Activated CD8-positive, alpha-beta T cell treated with anti-CD3 and anti-CD28 coated beads for 36 hours (primary cell): Measurements from ENCODE around the gene SEL1L3. TPM values are rescaled to one million over a fixed set of nuclear protein-coding genes. Genes with fewer than 3 reads are reported as not detected.

Experiments used
- ATAC-seq: fragments of 200-7000 bp; cut with Tn5 transposase; one replicate; pipeline ENCODE4 v1.10.0; 2021; ENCODE audit warnings: mild to moderate bottlenecking, moderate library complexity
- CTCF ChIA-PET: fragments of 350-600 bp; sonication (Branson Sonifier 250); formaldehyde crosslinking; loops from one replicate; lab custom pipeline; 2021; ENCODE audit warnings: antibody characterized with exemption; lab: Charles Lee
- POLR2A ChIA-PET: fragments of 350-600 bp; sonication (Branson Sonifier 250); formaldehyde crosslinking; loops from one replicate; lab custom pipeline; 2021; ENCODE audit warnings: antibody characterized with exemption; lab: Charles Lee
- DNase-seq: peaks from one replicate; pipeline ENCODE4 v3.0.0-alpha.2; 2020
- H3K27ac Mint-ChIP-seq: one replicate; pipeline ENCODE4 v1.8.0; 2021; ENCODE audit warnings: mild to moderate bottlenecking, mixed read lengths
- H3K27me3 Mint-ChIP-seq: one replicate; pipeline ENCODE4 v1.8.0; 2021; ENCODE audit warnings: mixed read lengths
- H3K36me3 Mint-ChIP-seq: one replicate; pipeline ENCODE4 v1.8.0; 2021; ENCODE audit warnings: low read depth, mixed read lengths
- H3K4me1 Mint-ChIP-seq: one replicate; pipeline ENCODE4 v1.8.0; 2021; ENCODE audit warnings: low read depth, mixed read lengths
- H3K4me3 Mint-ChIP-seq: one replicate; pipeline ENCODE4 v1.8.0; 2021; ENCODE audit warnings: mild to moderate bottlenecking, moderate library complexity, mixed read lengths
- H3K9me3 Mint-ChIP-seq: one replicate; pipeline ENCODE4 v1.8.0; 2021; ENCODE audit warnings: mixed read lengths
- CTCF ChIP-seq: fragments of 200-600 bp; IDR thresholded peaks from one replicate; pipeline ENCODE4 v1.8.0; 2022; ENCODE audit warnings: antibody characterized with exemption, mild to moderate bottlenecking
- intact Hi-C: fragments of 100-400 bp; cut with micrococcal nuclease; formaldehyde crosslinking; loops from one replicate; pipeline ENCODE4 v1.10.0; 2022
- total RNA-seq, 2 experiments: library from RNA; stranded (reverse); gene quantifications; one replicate each; pipeline ENCODE4 v1.2.3, GENCODE V29; 2021

The SEL1L3 gene
- total RNA-seq, 2 experiments from 2014 or later: 34.8 to 36.9 TPM

DNA sequence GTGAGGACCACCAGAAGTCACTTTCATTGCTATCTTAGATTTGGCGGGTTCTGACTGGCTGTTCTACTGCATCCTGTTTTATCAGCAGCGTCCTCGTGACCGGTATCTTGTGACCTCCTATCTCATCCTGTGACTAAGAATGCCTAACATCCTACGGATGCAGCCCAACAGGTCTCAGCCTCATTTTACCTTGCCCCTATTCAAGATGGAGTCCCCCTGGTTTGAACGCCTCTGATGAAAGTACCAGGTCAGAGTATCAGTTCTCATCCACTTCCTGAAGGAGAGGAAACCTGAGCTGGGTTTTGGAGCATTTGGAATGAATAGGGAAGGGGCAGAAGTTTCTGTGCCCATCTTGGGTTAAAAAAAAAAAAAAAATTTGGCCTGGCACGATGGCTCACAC is 136.9 kb downstream of the SEL1L3 start:
- ChIA-PET POLR2A (no interaction called here), CTCF (no interaction called here)
- Mint-ChIP-seq H3K4me3 (no peak overlapping the region), H3K9me3 (peaks cover 2% of the 10 kb centered on the region), H3K27ac (no peak overlapping the region), H3K36me3 (no peaks in the 10 kb centered on the region), H3K27me3 (no peaks in the 10 kb centered on the region), H3K4me1 (no peaks in the 10 kb centered on the region)
- DNase-seq (no peak), ATAC-seq (no peak)
- TF ChIP-seq CTCF: no peak
- intact Hi-C loops: no loop called here

DNA sequence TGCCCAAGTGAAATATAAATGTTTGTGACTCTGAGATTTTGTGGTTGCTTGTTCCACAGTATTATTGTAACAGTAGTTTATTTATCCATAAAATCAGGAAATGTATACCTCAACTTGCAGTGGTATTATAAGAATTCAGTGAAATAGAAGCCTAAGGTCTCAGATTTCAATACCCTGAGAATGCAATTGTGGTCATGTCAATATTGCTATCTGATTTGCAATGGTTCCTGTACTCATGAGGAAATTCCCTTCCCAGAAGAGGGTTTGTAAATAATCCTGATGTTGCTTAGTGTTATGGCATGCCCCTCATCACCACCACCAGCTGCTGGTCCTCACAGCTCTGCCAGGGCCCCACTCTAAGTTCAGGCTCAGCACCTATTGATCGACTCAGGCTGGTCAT is 139.4 kb downstream of the SEL1L3 start:
- POLR2A ChIA-PET: no interaction called here
- no peak for TF ChIP-seq CTCF
- intact Hi-C loops: no loop called here
- H3K4me1 Mint-ChIP-seq: no peaks in the 10 kb centered on the region
- no peaks in the 10 kb centered on the region for H3K36me3 Mint-ChIP-seq
- peaks cover 2% of the 10 kb centered on the region for H3K9me3 Mint-ChIP-seq
- H3K27ac Mint-ChIP-seq: no peak overlapping the region
- H3K27me3 Mint-ChIP-seq: no peaks in the 10 kb centered on the region
- H3K4me3 Mint-ChIP-seq: no peak overlapping the region
- DNase-seq: no peak
- CTCF ChIA-PET: no interaction called here
- no peak for ATAC-seq

GRCh38 chr4:25722964-25723363 is 139.8 kb downstream of the SEL1L3 start:
- TF ChIP-seq CTCF: no peak
- H3K4me3 Mint-ChIP-seq: no peak overlapping the region
- no peaks in the 10 kb centered on the region for H3K36me3 Mint-ChIP-seq
- peaks cover 2% of the 10 kb centered on the region for H3K9me3 Mint-ChIP-seq
- H3K4me1 Mint-ChIP-seq: no peaks in the 10 kb centered on the region
- POLR2A ChIA-PET: no interaction called here
- H3K27ac Mint-ChIP-seq: no peak overlapping the region
- DNase-seq: no peak
- CTCF ChIA-PET: no interaction called here
- no peaks in the 10 kb centered on the region for H3K27me3 Mint-ChIP-seq
- intact Hi-C loops: no loop called here
- no peak for ATAC-seq

GRCh38 chr4:25713812-25714211 is 149.0 kb downstream of the SEL1L3 start:
- no peak for TF ChIP-seq CTCF
- ATAC-seq (no peak), DNase-seq (no peak)
- no peak overlapping the region for H3K27ac Mint-ChIP-seq
- intact Hi-C loops: no loop called here
- H3K4me1 Mint-ChIP-seq: no peaks in the 10 kb centered on the region
- CTCF ChIA-PET: interaction anchor here (1.1 kb wide), 1 partner anchor 12 kb away, joined by 3 read pairs; no protein-coding TSS in a partner anchor
- POLR2A ChIA-PET: no interaction called here
- H3K36me3 Mint-ChIP-seq: no peaks in the 10 kb centered on the region
- H3K27me3 Mint-ChIP-seq: no peaks in the 10 kb centered on the region
- H3K4me3 Mint-ChIP-seq: no peak overlapping the region
- no peaks in the 10 kb centered on the region for H3K9me3 Mint-ChIP-seq

GRCh38 chr4:25712611-25713010 is 150.2 kb downstream of the SEL1L3 start:
- H3K9me3 Mint-ChIP-seq: no peaks in the 10 kb centered on the region
- H3K4me1 Mint-ChIP-seq: no peaks in the 10 kb centered on the region
- no peaks in the 10 kb centered on the region for H3K27me3 Mint-ChIP-seq
- H3K36me3 Mint-ChIP-seq: no peaks in the 10 kb centered on the region
- TF ChIP-seq CTCF: no peak
- CTCF ChIA-PET: interaction anchor here (0.6 to 1.1 kb wide), 2 partner anchors 11 to 129 kb away, joined by 3 read pairs; no protein-coding TSS in a partner anchor
- POLR2A ChIA-PET: no interaction called here
- intact Hi-C loops: no loop called here
- ATAC-seq (no peak), DNase-seq (no peak)
- no peak overlapping the region for H3K27ac Mint-ChIP-seq
- no peak overlapping the region for H3K4me3 Mint-ChIP-seq
